GM10248 (cell line): ENCODE measurements around the gene RPL35.

Experiments used
- CTCF ChIA-PET: fragments of 300-600 bp; sonication (Branson Sonifier 250); formaldehyde crosslinking; extraction: SDS; loops from one replicate; lab custom pipeline; 2021; ENCODE audit warnings: antibody characterized with exemption; lab: Yijun Ruan, JAX
- POLR2A ChIA-PET: fragments of 350-650 bp; sonication (Branson Sonifier 250); formaldehyde crosslinking; extraction: SDS; loops from one replicate; lab custom pipeline; 2020; ENCODE audit warnings: antibody characterized with exemption; lab: Yijun Ruan, JAX
- DNase-seq: peaks from one replicate; pipeline ENCODE4 v3.0.0; 2012; ENCODE audit errors: extremely low spot score
- CTCF ChIP-seq: IDR thresholded peaks from 2 replicates; pipeline ENCODE4 v1.5.1; 2012; ENCODE audit warnings: mild to moderate bottlenecking, low read depth; ENCODE audit errors: extremely low read depth, missing control alignments, control extremely low read depth

RPL35 gene

GRCh38 chr9:124809741-124810500 is 51.8 kb downstream of the RPL35 start:
- no peak for DNase-seq
- POLR2A ChIA-PET: no interaction called here
- TF ChIP-seq CTCF: no peak
- CTCF ChIA-PET: interaction anchor here (1.7 to 3.4 kb wide), 2 partner anchors 8 to 43 kb away, joined by 6 to 17 read pairs; partner anchors contain the start of gene WDR38

GRCh38 chr9:124809211-124809610 is 52.5 kb downstream of the RPL35 start:
- DNase-seq: no peak
- CTCF ChIA-PET: interaction anchor here (1.0 to 3.4 kb wide), 4 partner anchors 9 to 43 kb away, joined by 3 to 17 read pairs (median 4); partner anchors contain the start of gene WDR38
- TF ChIP-seq CTCF: no peak
- POLR2A ChIA-PET: no interaction called here

GRCh38 chr9:124808246-124808956 is 53.4 kb downstream of the RPL35 start:
- ChIA-PET POLR2A (interaction anchor here (0.6 kb wide), 1 partner anchor 14 kb away, joined by 3 read pairs; no protein-coding TSS in a partner anchor), CTCF (interaction anchor here (1.0 to 3.4 kb wide), 4 partner anchors 9 to 44 kb away, joined by 3 to 17 read pairs (median 4); partner anchors contain the start of gene WDR38)
- no peak for TF ChIP-seq CTCF
- DNase-seq: no peak
